Muscle of leg (tissue), 11 donors: ENCODE data around the gene ENTR1. TPM values are rescaled to one million over a fixed set of nuclear protein-coding genes. Genes with fewer than 3 reads are reported as not detected.

Experiments used
- DNase-seq: peaks from one replicate; pipeline ENCODE4 v3.0.0; 2013
- H3K27ac ChIP-seq: one replicate; pipeline ENCODE4 v1.5.1; 2013; ENCODE audit warnings: mild to moderate bottlenecking, low read length, control low read depth
- H3K27me3 ChIP-seq: one replicate; pipeline ENCODE4 v1.6.1; 2013; ENCODE audit warnings: low read length; ENCODE audit not compliant: control insufficient read depth, insufficient read depth
- H3K36me3 ChIP-seq: one replicate; pipeline ENCODE4 v1.6.1; 2013; ENCODE audit warnings: low read length; ENCODE audit not compliant: control insufficient read depth, insufficient read depth
- H3K4me1 ChIP-seq: one replicate; pipeline ENCODE4 v1.6.1; 2013; ENCODE audit warnings: low read length; ENCODE audit not compliant: control insufficient read depth, insufficient read depth
- H3K4me3 ChIP-seq: one replicate; pipeline ENCODE4 v1.5.1; 2013; ENCODE audit warnings: low read length, control low read depth
- H3K9me3 ChIP-seq: replicated peaks from 2 replicates; pipeline ENCODE4 v1.6.1; 2013; ENCODE audit warnings: low read depth, low read length; ENCODE audit not compliant: control insufficient read depth
- WGBS: methylation state at CpG from one replicate; pipeline ENCODE4 v1.1.5; 2013; ENCODE audit warnings: missing lambda C conversion rate; ENCODE audit not compliant: insufficient coverage; 5-methylcytosine and 5-hydroxymethylcytosine counted together
- polyA plus RNA-seq, 8 donors: library from polyadenylated mRNA; unstranded; fragments of 120-200 nt; gene quantifications; one replicate each; pipeline versions ENCODE4 v1.2.1 to v1.2.3, GENCODE V29; 2013; ENCODE audit warnings: inconsistent platforms in 1 of 8, low replicate concordance in 1 of 8; ENCODE audit not compliant: insufficient read length in 8 of 8, insufficient read depth in 1 of 8
- total RNA-seq: library from RNA; stranded (reverse); fragments of 120-200 nt; gene quantifications from one replicate; pipeline ENCODE4 v1.2.4, GENCODE V29; 2013

Gene ENTR1
- total and polyA plus RNA-seq, 9 donors, result 20.9 to 35.0 (median 32.2) TPM

DNA sequence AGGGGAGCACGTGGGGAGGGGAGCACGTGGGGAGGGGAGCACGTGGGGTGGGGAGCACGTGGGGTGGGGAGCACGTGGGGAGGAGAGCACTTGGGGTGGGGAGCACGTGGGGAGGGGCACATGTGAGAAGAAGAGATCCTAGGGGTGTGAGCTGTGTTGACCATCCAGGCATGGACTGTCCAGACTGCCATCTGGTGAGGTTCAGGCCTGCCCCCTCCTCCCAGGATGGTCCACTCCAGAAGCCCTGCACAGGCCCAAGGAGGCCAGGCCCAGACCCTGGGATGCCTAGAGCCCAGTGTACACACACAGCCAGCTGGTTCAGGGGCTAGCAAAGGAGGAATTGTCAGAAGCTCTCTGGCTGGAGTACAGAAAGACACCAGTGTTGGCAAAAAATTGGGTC is 12.8 kb downstream of the ENTR1 start:
- Histone ChIP-seq H3K27ac (no peak overlapping the region), H3K36me3 (peaks cover 68% of the 10 kb centered on the region), H3K4me1 (peaks cover 18% of the 10 kb centered on the region), H3K4me3 (no peak overlapping the region), H3K9me3 (no peaks in the 10 kb centered on the region), H3K27me3 (no peaks in the 10 kb centered on the region)
- WGBS, result 67% methylated on average over 1 of the region's 6 CpGs
- DNase-seq, result no peak

DNA sequence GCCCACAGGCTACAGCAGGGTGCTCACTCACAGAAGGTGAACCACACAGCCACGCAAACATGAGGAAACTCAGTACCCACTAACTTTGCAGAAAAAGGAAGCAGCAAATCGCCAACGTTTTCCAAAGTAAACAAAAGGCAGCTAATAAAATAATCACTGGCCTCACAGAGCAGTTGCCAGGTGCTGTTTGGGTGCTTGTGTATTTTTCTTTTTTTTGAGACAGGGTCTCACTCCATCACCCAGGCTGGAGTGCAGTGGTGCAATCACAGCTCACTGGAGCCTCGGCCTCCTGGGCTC is 14.2 kb downstream of the ENTR1 start:
- H3K9me3 ChIP-seq, result no peaks in the 10 kb centered on the region
- no peaks in the 10 kb centered on the region for H3K27me3 ChIP-seq
- H3K4me1 ChIP-seq, result peaks cover 18% of the 10 kb centered on the region
- no peak for DNase-seq
- no peak overlapping the region for H3K27ac ChIP-seq
- H3K4me3 ChIP-seq, result no peak overlapping the region
- WGBS, result 89% methylated on average over 1 of the region's 4 CpGs
- H3K36me3 ChIP-seq, result peaks cover 75% of the 10 kb centered on the region

DNA sequence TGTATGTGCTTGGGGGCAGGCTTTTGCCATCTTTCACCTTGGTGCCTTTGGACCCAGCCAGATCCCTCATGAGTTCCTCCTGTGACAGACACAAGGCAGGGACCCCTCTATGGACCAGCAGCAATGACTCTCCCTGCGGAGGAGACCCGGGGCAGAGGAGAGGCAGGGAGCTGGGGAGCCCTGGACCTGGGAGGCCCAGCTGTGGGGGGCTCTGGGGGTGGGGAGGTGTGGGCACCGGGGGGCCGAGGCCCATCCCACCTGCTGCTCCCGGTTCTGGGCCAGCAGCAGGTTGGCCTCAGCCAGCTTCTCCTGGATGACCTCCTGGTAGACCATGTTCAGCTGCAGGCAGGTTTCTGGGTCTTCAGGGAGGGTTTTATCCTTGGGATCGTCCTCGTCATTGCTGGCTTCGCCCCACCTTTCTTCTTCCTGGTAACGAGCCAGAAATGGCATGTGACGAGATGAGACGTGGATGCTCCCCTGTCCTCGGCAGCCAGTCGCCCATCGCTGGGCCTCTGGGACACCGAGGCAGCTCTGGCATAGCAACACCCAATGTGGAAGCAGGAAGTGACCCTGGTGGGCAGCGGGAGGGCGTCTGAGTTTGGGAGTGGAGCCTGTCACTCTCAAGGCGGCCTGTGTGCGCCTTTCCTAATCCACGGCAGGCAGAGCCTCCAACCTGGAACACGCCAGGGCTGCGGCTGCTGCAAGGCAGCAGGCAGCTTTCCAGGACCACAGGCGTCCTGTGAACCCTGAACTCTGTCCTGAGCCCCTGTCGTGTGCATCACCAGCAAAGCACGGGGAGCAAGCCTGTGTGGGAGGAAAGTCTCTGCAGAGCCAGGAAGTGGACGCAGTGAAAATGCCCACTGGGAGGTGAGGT is 14.8 kb downstream of the ENTR1 start:
- DNase-seq, result no peak
- H3K36me3 ChIP-seq, result peaks cover 77% of the 10 kb centered on the region
- H3K9me3 ChIP-seq, result no peaks in the 10 kb centered on the region
- 85% methylated on average over 17 of the region's 26 CpGs for WGBS
- no peak overlapping the region for H3K4me3 ChIP-seq
- H3K27ac ChIP-seq, result no peak overlapping the region
- H3K27me3 ChIP-seq, result no peaks in the 10 kb centered on the region
- peaks cover 16% of the 10 kb centered on the region for H3K4me1 ChIP-seq

DNA sequence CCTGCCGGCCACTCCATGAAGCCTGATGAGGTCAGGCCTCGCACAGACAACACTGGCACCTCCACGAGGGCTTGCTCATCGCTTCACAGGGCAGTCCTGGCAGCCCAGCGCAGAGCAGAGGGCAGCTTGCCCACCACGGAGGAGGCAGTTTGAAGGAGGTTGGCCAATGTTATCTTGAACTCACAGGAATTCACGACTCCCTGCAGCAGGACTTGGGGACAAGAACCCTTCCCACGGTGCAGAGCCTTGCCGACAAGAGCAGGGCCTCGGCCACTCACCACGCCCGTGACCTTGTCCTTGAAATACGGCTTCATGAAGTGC is 15.4 kb downstream of the ENTR1 start:
- no peaks in the 10 kb centered on the region for H3K27me3 ChIP-seq
- no peak overlapping the region for H3K27ac ChIP-seq
- no peak for DNase-seq
- peaks cover 79% of the 10 kb centered on the region for H3K36me3 ChIP-seq
- H3K9me3 ChIP-seq, result no peaks in the 10 kb centered on the region
- peaks cover 12% of the 10 kb centered on the region for H3K4me1 ChIP-seq
- 98% methylated on average over 11 of the region's 13 CpGs for WGBS
- H3K4me3 ChIP-seq, result no peak overlapping the region

DNA sequence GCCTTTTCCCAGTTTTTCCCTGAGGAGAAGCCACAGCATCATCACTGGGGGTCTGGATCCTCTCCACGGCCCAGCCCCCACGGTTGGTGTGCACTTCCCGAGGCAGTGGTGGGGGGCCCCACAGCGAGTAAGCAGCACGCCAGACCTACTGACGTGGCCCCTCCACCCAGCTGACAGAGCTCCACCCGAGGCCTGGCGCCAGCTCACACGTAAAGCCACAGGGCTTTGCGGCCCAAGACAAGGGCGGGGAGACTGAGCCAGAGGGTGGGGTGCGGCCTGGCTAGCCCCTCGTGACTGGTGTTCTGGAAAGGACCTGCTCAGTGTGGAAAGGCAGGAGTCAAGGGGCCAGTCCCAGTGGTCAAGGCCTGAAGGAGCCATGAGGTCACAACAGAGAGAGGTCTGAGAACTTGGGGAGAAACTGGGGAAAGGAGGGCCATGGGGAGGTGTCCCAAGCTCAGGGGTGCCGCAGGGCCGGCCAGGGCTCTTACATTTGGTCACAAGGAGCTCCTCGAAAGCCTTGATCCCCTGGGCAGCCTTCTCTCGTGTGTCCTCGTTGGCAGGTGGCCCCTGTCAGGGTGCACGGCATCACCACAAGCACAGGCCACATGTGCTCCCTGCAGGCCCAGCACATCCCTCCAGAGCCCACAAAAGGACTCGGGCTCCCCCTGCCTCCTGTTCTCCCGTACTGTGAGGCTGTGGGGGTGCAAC is 15.9 kb downstream of the ENTR1 start:
- H3K9me3 ChIP-seq, result no peaks in the 10 kb centered on the region
- 81% methylated on average over 21 of the region's 21 CpGs for WGBS
- no peak overlapping the region for H3K4me3 ChIP-seq
- H3K27ac ChIP-seq, result no peak overlapping the region
- no peak for DNase-seq
- H3K36me3 ChIP-seq, result peaks cover 84% of the 10 kb centered on the region
- H3K4me1 ChIP-seq, result peaks cover 11% of the 10 kb centered on the region
- H3K27me3 ChIP-seq, result no peaks in the 10 kb centered on the region

DNA sequence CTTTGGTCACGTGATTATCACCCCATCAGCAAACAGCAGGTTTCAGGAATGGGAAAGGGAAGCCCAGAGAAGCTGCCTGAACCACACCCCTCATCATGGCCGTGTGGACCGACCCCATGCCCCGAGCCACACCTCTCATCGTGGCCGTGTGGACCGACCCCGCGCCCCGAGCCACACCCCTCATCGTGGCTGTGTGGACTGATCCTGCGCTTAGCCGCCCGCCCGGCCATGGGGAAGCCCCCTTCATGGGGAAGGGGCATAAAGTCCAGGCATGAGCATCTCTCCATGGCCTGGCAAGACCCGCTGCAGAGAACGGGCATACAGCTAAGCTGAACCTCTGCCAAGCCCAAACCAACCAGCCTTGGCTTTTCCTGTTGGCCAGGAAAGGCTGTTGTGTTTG is 16.9 kb downstream of the ENTR1 start:
- H3K4me3 ChIP-seq, result no peak overlapping the region
- H3K36me3 ChIP-seq, result peaks cover 90% of the 10 kb centered on the region
- no peak for DNase-seq
- peaks cover 2% of the 10 kb centered on the region for H3K4me1 ChIP-seq
- H3K9me3 ChIP-seq, result no peaks in the 10 kb centered on the region
- no peaks in the 10 kb centered on the region for H3K27me3 ChIP-seq
- 93% methylated on average over 8 of the region's 17 CpGs for WGBS
- no peak overlapping the region for H3K27ac ChIP-seq

DNA sequence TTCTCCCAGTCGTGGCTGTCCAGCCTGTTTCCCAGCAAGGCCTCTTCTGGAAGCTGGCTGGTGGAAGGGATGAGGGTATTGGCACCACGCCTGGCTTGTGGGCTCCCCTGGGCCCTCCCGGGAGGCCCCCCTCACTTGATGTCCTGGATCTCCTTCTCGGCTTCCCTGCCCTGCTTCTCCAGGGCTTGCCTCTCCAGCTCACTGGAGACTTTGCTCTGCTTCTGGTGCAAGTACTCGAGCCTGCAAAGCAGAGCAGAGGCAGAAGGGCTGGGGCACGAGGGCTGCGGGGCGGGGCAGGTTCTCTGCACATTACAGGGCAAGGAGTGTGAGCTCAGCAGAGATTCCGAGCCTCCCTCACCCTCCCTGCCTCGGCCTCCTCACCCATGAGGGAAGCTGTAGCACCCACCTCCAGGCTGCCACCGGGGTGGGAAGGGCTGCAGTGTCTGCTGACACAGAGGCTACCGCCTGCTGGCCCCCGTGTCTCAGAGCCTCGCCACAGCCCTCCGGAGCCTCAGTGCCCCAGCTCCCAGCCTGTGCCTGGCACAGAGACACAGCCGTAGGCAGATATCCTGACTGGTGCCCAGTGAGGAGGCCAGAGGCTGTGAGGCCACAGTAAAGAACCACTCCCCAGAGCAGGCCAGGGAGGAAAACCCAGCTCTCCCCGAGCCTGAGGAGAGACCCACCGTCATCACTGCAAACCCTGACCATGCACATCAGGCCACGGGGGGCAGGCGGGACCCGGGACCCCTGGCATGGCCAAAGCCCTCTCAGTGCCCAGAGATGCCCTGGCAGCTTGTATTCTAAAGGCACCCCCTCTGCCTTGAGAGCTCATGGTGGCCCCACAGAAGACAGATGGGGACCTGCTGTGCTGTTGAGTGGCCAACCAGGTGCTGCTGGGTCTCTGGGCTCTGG is 17.6 kb downstream of the ENTR1 start:
- WGBS, result 77% methylated on average over 18 of the region's 21 CpGs
- Histone ChIP-seq H3K27me3 (no peaks in the 10 kb centered on the region), H3K27ac (no peak overlapping the region), H3K9me3 (no peaks in the 10 kb centered on the region), H3K4me3 (no peak overlapping the region), H3K4me1 (no peaks in the 10 kb centered on the region), H3K36me3 (peaks cover 88% of the 10 kb centered on the region)
- DNase-seq, result peak; percentile 35

DNA sequence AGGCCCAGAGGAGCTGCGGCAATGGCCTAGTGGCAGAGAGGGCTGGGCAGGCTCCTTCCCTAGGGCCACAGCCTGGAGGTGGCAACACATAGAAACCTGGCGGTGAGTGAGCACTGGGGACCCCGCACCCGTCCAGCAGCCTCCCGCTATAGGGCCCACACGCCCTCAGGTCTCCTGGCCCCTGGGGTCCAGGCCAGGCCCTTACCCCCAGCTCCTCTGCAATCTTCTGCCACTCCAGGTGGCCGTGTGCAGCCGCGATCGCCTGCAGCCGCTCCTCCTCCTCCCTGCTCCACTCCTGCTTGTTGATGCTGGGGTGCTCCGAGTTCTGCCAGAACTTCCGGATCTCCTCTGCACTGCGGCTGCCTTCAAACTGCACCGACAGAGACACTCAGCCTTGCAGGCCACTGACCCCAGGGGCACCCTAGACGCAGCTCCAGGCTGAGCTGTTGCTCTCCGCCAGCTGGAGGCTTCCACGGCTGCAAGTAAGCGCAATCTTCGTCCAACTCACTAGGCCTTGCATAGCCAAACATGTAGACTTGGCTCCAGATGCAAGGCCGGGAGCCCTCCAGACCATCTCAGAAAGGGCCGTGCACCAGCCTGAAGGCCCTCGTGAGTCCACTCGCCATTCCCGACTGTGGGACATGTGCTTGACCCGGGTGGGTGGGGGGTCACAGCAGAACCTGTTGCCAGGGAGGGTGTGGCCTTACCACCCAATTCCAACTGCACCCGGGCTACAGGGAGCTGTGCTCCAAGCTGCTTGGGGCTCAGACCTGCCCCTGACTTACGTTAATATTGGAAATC is 18.5 kb downstream of the ENTR1 start:
- WGBS, result 87% methylated on average over 27 of the region's 28 CpGs
- Histone ChIP-seq H3K4me3 (no peak overlapping the region), H3K4me1 (no peaks in the 10 kb centered on the region), H3K36me3 (peaks cover 90% of the 10 kb centered on the region), H3K9me3 (no peaks in the 10 kb centered on the region), H3K27ac (no peak overlapping the region), H3K27me3 (no peaks in the 10 kb centered on the region)
- DNase-seq, result no peak

DNA sequence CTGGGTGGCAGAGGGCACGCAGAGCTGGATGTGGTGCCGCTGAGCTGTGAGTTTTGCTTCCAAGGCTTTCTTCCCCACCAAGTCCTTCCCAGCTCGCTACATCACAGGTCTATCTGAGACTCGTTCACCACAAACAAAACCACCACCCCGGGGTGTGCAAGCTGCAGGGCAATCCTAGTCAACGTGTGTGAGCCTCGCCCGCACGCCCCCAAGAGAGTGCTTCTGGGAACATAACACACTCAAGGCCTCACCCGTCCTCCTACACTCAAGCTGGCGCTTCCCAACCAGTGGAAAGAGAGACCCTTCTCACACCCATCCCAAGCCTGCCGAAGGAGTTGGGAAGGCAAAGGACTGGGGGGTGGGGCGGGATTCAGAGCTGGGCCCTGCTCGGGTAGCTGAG is 21.0 kb downstream of the ENTR1 start:
- H3K27me3 ChIP-seq, result no peaks in the 10 kb centered on the region
- H3K27ac ChIP-seq, result no peak overlapping the region
- DNase-seq, result no peak
- H3K4me1 ChIP-seq, result no peaks in the 10 kb centered on the region
- H3K9me3 ChIP-seq, result no peaks in the 10 kb centered on the region
- H3K4me3 ChIP-seq, result no peak overlapping the region
- peaks cover 85% of the 10 kb centered on the region for H3K36me3 ChIP-seq
- WGBS, result 83% methylated on average over 6 of the region's 14 CpGs
